HepG2 (cell line): Measurements from ENCODE around the gene SSH3. TPM values are rescaled to one million over a fixed set of nuclear protein-coding genes. Genes with fewer than 3 reads are reported as not detected.

Source experiments
- BHLHE40 ChIP-seq: IDR thresholded peaks from 2 replicates; pipeline ENCODE4 v1.6.1; 2011; ENCODE audit warnings: low read length, improper control_type of control experiment
- CAMTA2 ChIP-seq: sonication (generic); formaldehyde crosslinking; IDR thresholded peaks from 2 replicates; pipeline ENCODE4 v1.4.0; 2020; ENCODE audit warnings: mild to moderate bottlenecking, missing genetic modification reagents, borderline replicate concordance
- CREB1 ChIP-seq, 2 experiments: fragments of 450-650 bp in 1 of 2; IDR thresholded peaks; 2 replicates each; pipeline ENCODE4 v1.6.1; 2016 to 2017; ENCODE audit warnings: control low read depth in 1 of 2, mild to moderate bottlenecking in 1 of 2, missing compliant biosample characterization in 1 of 2, missing genetic modification characterization in 1 of 2
- EHMT2 ChIP-seq: fragments of 200-600 bp; sonication (generic); IDR thresholded peaks from 2 replicates; pipeline ENCODE4 v1.7.0; 2017; ENCODE audit warnings: antibody characterized with exemption, low read depth, low read length, borderline replicate concordance
- ETV5 ChIP-seq: IDR thresholded peaks from 2 replicates; pipeline ENCODE4 v1.6.1; 2018; ENCODE audit warnings: missing biosample characterization, missing genetic modification reagents, inconsistent platforms, borderline replicate concordance
- KLF15 ChIP-seq: sonication (generic); formaldehyde crosslinking; IDR thresholded peaks from 2 replicates; pipeline ENCODE4 v1.8.1; 2023; ENCODE audit warnings: borderline replicate concordance, mild to moderate bottlenecking, inconsistent platforms, missing genetic modification reagents, mixed read lengths
- KMT2B ChIP-seq: IDR thresholded peaks from 2 replicates; pipeline ENCODE4 v1.6.1; 2016; ENCODE audit warnings: missing genetic modification reagents, missing compliant biosample characterization
- MXD3 ChIP-seq: IDR thresholded peaks from 2 replicates; pipeline ENCODE4 v1.6.1; 2016; ENCODE audit warnings: mild to moderate bottlenecking, missing biosample characterization, missing genetic modification reagents
- RFXANK ChIP-seq: IDR thresholded peaks from 2 replicates; pipeline ENCODE4 v1.6.1; 2016
- SOX13 ChIP-seq, 3 experiments: fragments of 450-650 bp in 1 of 3; sonication (generic) in 1 of 3; formaldehyde crosslinking in 1 of 3; IDR thresholded peaks in 2 of 3; conservative IDR thresholded peaks in 1 of 3; 2 replicates each; pipeline versions ENCODE4 v1.5.0 to v1.6.1; 2016 to 2020; ENCODE audit warnings: antibody characterized with exemption in 1 of 3, mild to moderate bottlenecking in 1 of 3, missing compliant biosample characterization in 1 of 3, missing genetic modification reagents in 1 of 3, moderate library complexity in 1 of 3
- THYN1 ChIP-seq: sonication (generic); formaldehyde crosslinking; IDR thresholded peaks from 2 replicates; pipeline ENCODE4 v1.8.1; 2023; ENCODE audit warnings: low read depth, mild to moderate bottlenecking, moderate library complexity, missing genetic modification reagents, borderline replicate concordance
- ZNF121 ChIP-seq: sonication (generic); formaldehyde crosslinking; IDR thresholded peaks from 2 replicates; pipeline ENCODE4 v1.5.0; 2020; ENCODE audit warnings: mild to moderate bottlenecking, missing genetic modification reagents
- ZNF138 ChIP-seq: sonication (generic); formaldehyde crosslinking; IDR thresholded peaks from 2 replicates; pipeline ENCODE4 v1.5.0; 2020; ENCODE audit warnings: mild to moderate bottlenecking, low read depth, missing genetic modification reagents
- ZNF331 ChIP-seq: sonication (generic); formaldehyde crosslinking; IDR thresholded peaks from 2 replicates; pipeline ENCODE4 v1.4.0; 2020; ENCODE audit warnings: missing genetic modification reagents
- ZNF468 ChIP-seq: sonication (generic); formaldehyde crosslinking; IDR thresholded peaks from 2 replicates; pipeline ENCODE4 v1.8.0; 2022; ENCODE audit warnings: mild to moderate bottlenecking, moderate library complexity, missing genetic modification reagents
- ZNF615 ChIP-seq: sonication (generic); formaldehyde crosslinking; IDR thresholded peaks from 2 replicates; pipeline ENCODE4 v1.5.0; 2020; ENCODE audit warnings: mild to moderate bottlenecking, missing genetic modification reagents, borderline replicate concordance
- ZNF724P ChIP-seq: sonication (generic); formaldehyde crosslinking; IDR thresholded peaks from 2 replicates; pipeline ENCODE4 v1.8.0; 2022; ENCODE audit warnings: missing genetic modification reagents, borderline replicate concordance
- ZNF800 ChIP-seq: sonication (generic); formaldehyde crosslinking; IDR thresholded peaks from 2 replicates; pipeline ENCODE4 v1.4.0; 2020; ENCODE audit warnings: missing genetic modification reagents
- ZNF878 ChIP-seq: sonication (generic); formaldehyde crosslinking; IDR thresholded peaks from 2 replicates; pipeline ENCODE4 v1.8.1; 2023; ENCODE audit warnings: mild to moderate bottlenecking, missing genetic modification reagents, moderate library complexity
- polyA plus RNA-seq, 8 experiments: library from polyadenylated mRNA; depleted of rRNA in 3 of 8; stranded (reverse) in 7 of 8; unstranded in 1 of 8; fragments of >200 nt; fragmentation: Illumina TruSeq in 4 of 8; extraction: Trizol in 4 of 8; gene quantifications; 2 replicates each; pipeline versions ENCODE4 v1.2.1 to v1.2.3, GENCODE V29; 2011 to 2016; ENCODE audit warnings: low read depth in 4 of 8, missing spikeins in 1 of 8, mixed read lengths in 1 of 8; ENCODE audit not compliant: insufficient read depth in 1 of 8
- total RNA-seq, 5 experiments: library from RNA; depleted of rRNA; stranded (reverse); fragments of >200 nt; fragmentation: Illumina TruSeq; extraction: Trizol; gene quantifications; 2 replicates each; pipeline ENCODE4 v1.2.3, GENCODE V29; 2016; ENCODE audit warnings: low read depth in 1 of 5
- TF ChIP-seq, protein P1 (sequence below): sonication (generic); formaldehyde crosslinking; IDR thresholded peaks from 2 replicates; pipeline ENCODE4 v1.9.0; 2021; ENCODE audit warnings: mild to moderate bottlenecking, missing genetic modification reagents

The SSH3 gene
- total and polyA plus RNA-seq, 2 of the 13 experiments (the other 11 are each of a cell fraction or from before 2014, with no cell fraction given): 12.4 to 18.8 TPM

- TF ChIP-seq ZNF615: no peak
- TF ChIP-seq ZNF331 (CRISPR knock-in tag): peak; percentile 54; the same call in 1 of the 2 replicates
- TF ChIP-seq CAMTA2 (CRISPR knock-in tag): no peak
- TF ChIP-seq ZNF800: no peak
- TF ChIP-seq KLF15 (CRISPR knock-in tag): no peak
- TF ChIP-seq RFXANK (CRISPR knock-in tag): no peak
- TF ChIP-seq ZNF121 (CRISPR knock-in tag): no peak
- no peak for TF ChIP-seq ZNF468
- no peak for TF ChIP-seq ZNF138 (CRISPR knock-in tag)
- no peak for TF ChIP-seq EHMT2
- peak; percentile 98 for TF ChIP-seq ETV5 (CRISPR knock-in tag)
- TF ChIP-seq, protein P1, sequence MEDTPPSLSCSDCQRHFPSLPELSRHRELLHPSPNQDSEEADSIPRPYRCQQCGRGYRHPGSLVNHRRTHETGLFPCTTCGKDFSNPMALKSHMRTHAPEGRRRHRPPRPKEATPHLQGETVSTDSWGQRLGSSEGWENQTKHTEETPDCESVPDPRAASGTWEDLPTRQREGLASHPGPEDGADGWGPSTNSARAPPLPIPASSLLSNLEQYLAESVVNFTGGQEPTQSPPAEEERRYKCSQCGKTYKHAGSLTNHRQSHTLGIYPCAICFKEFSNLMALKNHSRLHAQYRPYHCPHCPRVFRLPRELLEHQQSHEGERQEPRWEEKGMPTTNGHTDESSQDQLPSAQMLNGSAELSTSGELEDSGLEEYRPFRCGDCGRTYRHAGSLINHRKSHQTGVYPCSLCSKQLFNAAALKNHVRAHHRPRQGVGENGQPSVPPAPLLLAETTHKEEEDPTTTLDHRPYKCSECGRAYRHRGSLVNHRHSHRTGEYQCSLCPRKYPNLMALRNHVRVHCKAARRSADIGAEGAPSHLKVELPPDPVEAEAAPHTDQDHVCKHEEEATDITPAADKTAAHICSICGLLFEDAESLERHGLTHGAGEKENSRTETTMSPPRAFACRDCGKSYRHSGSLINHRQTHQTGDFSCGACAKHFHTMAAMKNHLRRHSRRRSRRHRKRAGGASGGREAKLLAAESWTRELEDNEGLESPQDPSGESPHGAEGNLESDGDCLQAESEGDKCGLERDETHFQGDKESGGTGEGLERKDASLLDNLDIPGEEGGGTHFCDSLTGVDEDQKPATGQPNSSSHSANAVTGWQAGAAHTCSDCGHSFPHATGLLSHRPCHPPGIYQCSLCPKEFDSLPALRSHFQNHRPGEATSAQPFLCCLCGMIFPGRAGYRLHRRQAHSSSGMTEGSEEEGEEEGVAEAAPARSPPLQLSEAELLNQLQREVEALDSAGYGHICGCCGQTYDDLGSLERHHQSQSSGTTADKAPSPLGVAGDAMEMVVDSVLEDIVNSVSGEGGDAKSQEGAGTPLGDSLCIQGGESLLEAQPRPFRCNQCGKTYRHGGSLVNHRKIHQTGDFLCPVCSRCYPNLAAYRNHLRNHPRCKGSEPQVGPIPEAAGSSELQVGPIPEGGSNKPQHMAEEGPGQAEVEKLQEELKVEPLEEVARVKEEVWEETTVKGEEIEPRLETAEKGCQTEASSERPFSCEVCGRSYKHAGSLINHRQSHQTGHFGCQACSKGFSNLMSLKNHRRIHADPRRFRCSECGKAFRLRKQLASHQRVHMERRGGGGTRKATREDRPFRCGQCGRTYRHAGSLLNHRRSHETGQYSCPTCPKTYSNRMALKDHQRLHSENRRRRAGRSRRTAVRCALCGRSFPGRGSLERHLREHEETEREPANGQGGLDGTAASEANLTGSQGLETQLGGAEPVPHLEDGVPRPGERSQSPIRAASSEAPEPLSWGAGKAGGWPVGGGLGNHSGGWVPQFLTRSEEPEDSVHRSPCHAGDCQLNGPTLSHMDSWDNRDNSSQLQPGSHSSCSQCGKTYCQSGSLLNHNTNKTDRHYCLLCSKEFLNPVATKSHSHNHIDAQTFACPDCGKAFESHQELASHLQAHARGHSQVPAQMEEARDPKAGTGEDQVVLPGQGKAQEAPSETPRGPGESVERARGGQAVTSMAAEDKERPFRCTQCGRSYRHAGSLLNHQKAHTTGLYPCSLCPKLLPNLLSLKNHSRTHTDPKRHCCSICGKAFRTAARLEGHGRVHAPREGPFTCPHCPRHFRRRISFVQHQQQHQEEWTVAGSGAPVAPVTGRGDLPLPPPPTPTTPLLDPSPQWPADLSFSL: no peak
- TF ChIP-seq SOX13 (IDR thresholded peaks at IDR 0.05): no peak
- TF ChIP-seq SOX13 (CRISPR knock-in tag; conservative IDR thresholded peaks at IDR 0.05 in 1 of 2, IDR thresholded peaks at IDR 0.05 in 1 of 2): 0 out of 4 replicates have a peak, but pooled peaks of 1 of the 2 experiments have one; percentile 13
- TF ChIP-seq BHLHE40: no peak
- TF ChIP-seq THYN1 (CRISPR knock-in tag): no peak
- no peak for TF ChIP-seq KMT2B (CRISPR knock-in tag)
- TF ChIP-seq MXD3 (CRISPR knock-in tag): no peak
- TF ChIP-seq CREB1 (IDR thresholded peaks at IDR 0.05): no peak
- TF ChIP-seq CREB1 (CRISPR knock-in tag; IDR thresholded peaks at IDR 0.05): no peak
- no peak for TF ChIP-seq ZNF724P (CRISPR knock-in tag)
- TF ChIP-seq ZNF878 (CRISPR knock-in tag): no peak
These were observed 40.3 kb upstream of the SSH3 start (continued) for GRCh38 chr11:67262731-67263675.
